IMR-90 (cell line): ENCODE measurements around the gene CLMP. TPM values are rescaled to one million over a fixed set of nuclear protein-coding genes. Genes with fewer than 3 reads are reported as not detected.

Source experiments
- ATAC-seq: fragments of 200-7000 bp; cut with Tn5 transposase; 2 replicates; pipeline ENCODE4 v1.9.1; 2020; ENCODE audit warnings: low read depth, mild to moderate bottlenecking, moderate library complexity
- BruUV-seq: library from RNA; stranded (reverse); fragments of 400-500 nt; replicated peaks from 2 replicates; lab custom pipeline; 2021; lab: Mats Ljungman, UMichigan
- CTCF ChIA-PET: fragments of 300-600 bp; formaldehyde crosslinking; extraction: SDS; loops from one replicate; lab custom pipeline; 2021; ENCODE audit warnings: antibody characterized with exemption; lab: Yijun Ruan, JAX
- POLR2A ChIA-PET: fragments of 300-600 bp; sonication (Branson Sonifier 250); formaldehyde crosslinking; loops from one replicate; lab custom pipeline; 2022; ENCODE audit warnings: antibody characterized with exemption; ENCODE audit not compliant: unreplicated experiment; lab: Charles Lee
- DNase-seq: peaks from one replicate; pipeline ENCODE4 v3.0.0; 2013
- H2AFZ ChIP-seq: replicated peaks from 2 replicates; pipeline ENCODE3; 2013; ENCODE audit warnings: low read length, mild to moderate bottlenecking; ENCODE audit not compliant: poor library complexity
- H2AK5ac ChIP-seq: 2 replicates; pipeline ENCODE4 v1.6.1; 2013; ENCODE audit warnings: low read depth, low read length, inconsistent platforms
- H2AK9ac ChIP-seq: replicated peaks from 2 replicates; pipeline ENCODE3; 2013; ENCODE audit warnings: mild to moderate bottlenecking, low read depth, low read length, moderate library complexity; ENCODE audit not compliant: poor library complexity
- H2BK120ac ChIP-seq: 2 replicates; pipeline ENCODE4 v1.6.1; 2013; ENCODE audit warnings: low read depth, low read length, inconsistent platforms
- H2BK15ac ChIP-seq: 3 replicates; pipeline ENCODE4 v1.6.1; 2013; ENCODE audit warnings: low read depth, low read length, inconsistent platforms
- H2BK20ac ChIP-seq: 2 replicates; pipeline ENCODE4 v1.6.1; 2013; ENCODE audit warnings: low read depth, mild to moderate bottlenecking, inconsistent platforms, low read length, moderate library complexity
- H2BK5ac ChIP-seq: 2 replicates; pipeline ENCODE4 v1.6.1; 2013; ENCODE audit warnings: mild to moderate bottlenecking, low read depth, low read length, inconsistent platforms; ENCODE audit not compliant: poor library complexity, severe bottlenecking
- H3K14ac ChIP-seq: replicated peaks from 2 replicates; pipeline ENCODE4 v1.6.1; 2013; ENCODE audit warnings: low read depth, low read length, inconsistent platforms
- H3K18ac ChIP-seq: 2 replicates; pipeline ENCODE4 v1.6.1; 2013; ENCODE audit warnings: low read depth, low read length, control low read depth
- H3K23ac ChIP-seq: 2 replicates; pipeline ENCODE4 v1.6.1; 2013; ENCODE audit warnings: low read depth, low read length, inconsistent platforms
- H3K27ac ChIP-seq: 2 replicates; pipeline ENCODE4 v1.5.1; 2013; ENCODE audit warnings: mild to moderate bottlenecking, control low read depth, low read length; ENCODE audit not compliant: insufficient read depth
- H3K27me3 ChIP-seq: 2 replicates; pipeline ENCODE4 v1.6.1; 2013; ENCODE audit warnings: low read length; ENCODE audit not compliant: control insufficient read depth, insufficient read depth
- H3K36me3 ChIP-seq: 2 replicates; pipeline ENCODE4 v1.6.1; 2013; ENCODE audit warnings: low read length, mixed read lengths; ENCODE audit not compliant: control insufficient read depth, insufficient read depth
- H3K4ac ChIP-seq: 2 replicates; pipeline ENCODE4 v1.6.1; 2013; ENCODE audit warnings: low read depth, low read length, inconsistent platforms
- H3K4me1 ChIP-seq: 2 replicates; pipeline ENCODE4 v1.6.1; 2013; ENCODE audit warnings: low read length, mixed read lengths; ENCODE audit not compliant: control insufficient read depth, insufficient read depth
- H3K4me2 ChIP-seq: 2 replicates; pipeline ENCODE4 v1.6.1; 2013; ENCODE audit warnings: low read depth, mild to moderate bottlenecking, control low read depth, low read length, moderate library complexity
- H3K4me3 ChIP-seq: 2 replicates; pipeline ENCODE4 v1.5.1; 2013; ENCODE audit warnings: low read depth, mild to moderate bottlenecking, control low read depth, low read length, moderate library complexity; ENCODE audit not compliant: insufficient read depth
- H3K56ac ChIP-seq: 2 replicates; pipeline ENCODE4 v1.6.1; 2013; ENCODE audit warnings: low read length, inconsistent platforms; ENCODE audit not compliant: insufficient read depth; ENCODE audit errors: extremely low read depth
- H3K79me1 ChIP-seq, 2 experiments: 2 replicates each; pipeline ENCODE4 v1.6.1; 2013; ENCODE audit warnings: low read length in 2 of 2, inconsistent platforms in 1 of 2, low read depth in 1 of 2
- H3K9ac ChIP-seq: 2 replicates; pipeline ENCODE4 v1.6.1; 2013; ENCODE audit warnings: low read depth, low read length, control low read depth
- H3K9me1 ChIP-seq: 2 replicates; pipeline ENCODE4 v1.6.1; 2013; ENCODE audit warnings: low read length, inconsistent platforms; ENCODE audit not compliant: insufficient read depth
- H3K9me3 ChIP-seq: 2 replicates; pipeline ENCODE4 v1.6.1; 2013; ENCODE audit warnings: low read length; ENCODE audit not compliant: control insufficient read depth, insufficient read depth
- H4K20me1 ChIP-seq: 2 replicates; pipeline ENCODE4 v1.6.1; 2013; ENCODE audit warnings: low read length, inconsistent platforms; ENCODE audit not compliant: insufficient read depth
- H4K5ac ChIP-seq: 2 replicates; pipeline ENCODE4 v1.6.1; 2013; ENCODE audit warnings: mild to moderate bottlenecking, low read depth, low read length, control low read depth
- H4K8ac ChIP-seq, 2 experiments: 2 replicates each; pipeline ENCODE4 v1.6.1; 2013; ENCODE audit warnings: low read depth in 2 of 2, low read length in 2 of 2, control low read depth in 1 of 2, inconsistent platforms in 1 of 2
- H4K91ac ChIP-seq: 2 replicates; pipeline ENCODE4 v1.6.1; 2013; ENCODE audit warnings: low read depth, low read length, inconsistent platforms; ENCODE audit not compliant: insufficient read depth
- BHLHE40 ChIP-seq: fragments of 150-350 bp; IDR thresholded peaks from 2 replicates; pipeline ENCODE4 v1.6.1; 2016; ENCODE audit warnings: mild to moderate bottlenecking, low read depth, low read length
- CEBPB ChIP-seq: IDR thresholded peaks from 2 replicates; pipeline ENCODE4 v1.6.1; 2012; ENCODE audit warnings: low read depth, low read length, improper control_type of control experiment
- CHD1 ChIP-seq: IDR thresholded peaks from 2 replicates; pipeline ENCODE4 v1.6.1; 2012; ENCODE audit warnings: low read depth, low read length, improper control_type of control experiment
- MAFK ChIP-seq: IDR thresholded peaks from 2 replicates; pipeline ENCODE4 v1.6.1; 2012; ENCODE audit warnings: low read depth, low read length, improper control_type of control experiment
- MAZ ChIP-seq: IDR thresholded peaks from 2 replicates; pipeline ENCODE4 v1.6.1; 2012; ENCODE audit warnings: low read depth, mild to moderate bottlenecking, low read length, improper control_type of control experiment, moderate library complexity, borderline replicate concordance
- MXI1 ChIP-seq: IDR thresholded peaks from 2 replicates; pipeline ENCODE4 v1.6.1; 2012; ENCODE audit warnings: low read depth, mild to moderate bottlenecking, low read length, moderate library complexity, borderline replicate concordance
- NFE2L2 ChIP-seq: fragments of 150-350 bp; IDR thresholded peaks from 2 replicates; pipeline ENCODE4 v1.6.1; 2016; ENCODE audit warnings: low read depth, mild to moderate bottlenecking, low read length
- RAD21 ChIP-seq: IDR thresholded peaks from 2 replicates; pipeline ENCODE4 v1.6.1; 2012; ENCODE audit warnings: low read length, improper control_type of control experiment
- RCOR1 ChIP-seq: IDR thresholded peaks from 2 replicates; pipeline ENCODE4 v1.6.1; 2012; ENCODE audit warnings: mild to moderate bottlenecking, low read length, improper control_type of control experiment; ENCODE audit not compliant: insufficient replicate concordance
- RFX5 ChIP-seq: IDR thresholded peaks from 2 replicates; pipeline ENCODE4 v1.8.0; 2012; ENCODE audit warnings: low read depth, mild to moderate bottlenecking, low read length, moderate library complexity
- SMC3 ChIP-seq: fragments of 150-350 bp; IDR thresholded peaks from 2 replicates; pipeline ENCODE4 v1.6.1; 2016; ENCODE audit warnings: low read depth, mild to moderate bottlenecking, antibody characterized with exemption, low read length, moderate library complexity
- USF2 ChIP-seq: fragments of 150-350 bp; IDR thresholded peaks from 2 replicates; pipeline ENCODE4 v1.6.1; 2017; ENCODE audit warnings: mild to moderate bottlenecking, antibody characterized with exemption, low read length, low read depth
- WGBS, 2 experiments: methylation state at CpG; one replicate each; pipeline versions ENCODE4 v1.1.5 to v1.1.7; 2013; ENCODE audit warnings: missing lambda C conversion rate in 2 of 2; ENCODE audit not compliant: insufficient read length in 1 of 2; ENCODE audit errors: extremely low coverage in 2 of 2; 5-methylcytosine and 5-hydroxymethylcytosine counted together
- dilution Hi-C: fragments of 300-500 bp; cut with HindIII; formaldehyde crosslinking; loops from one replicate; pipeline ENCODE4 v1.14.3; 2018; ENCODE audit warnings: low sequenced_read_pairs; ENCODE audit not compliant: unreplicated experiment
- in situ Hi-C: fragments of 300-500 bp; cut with MboI; formaldehyde crosslinking; loops from 3 replicates; pipeline ENCODE4 v1.14.3; 2019; ENCODE audit warnings: low sequenced_read_pairs, inconsistent platforms, mixed read lengths
- intact Hi-C: fragments of 100-400 bp; cut with micrococcal nuclease; formaldehyde crosslinking; loops from 2 replicates; pipeline ENCODE4 v1.10.0; 2022
- polyA plus RNA-seq, 3 experiments: library from polyadenylated mRNA; depleted of rRNA; stranded (reverse); fragments of >200 nt; gene quantifications; 2 replicates each; pipeline ENCODE4 v1.2.3, GENCODE V29; 2012; ENCODE audit warnings: low replicate concordance in 1 of 3
- total RNA-seq: library from RNA; depleted of rRNA; stranded (reverse); fragments of >200 nt; gene quantifications from 2 replicates; pipeline ENCODE4 v1.2.3, GENCODE V29; 2012
- TF ChIP-seq, protein P1 (sequence below): fragments of 150-350 bp; IDR thresholded peaks from 2 replicates; pipeline ENCODE4 v1.6.1; 2016; ENCODE audit warnings: low read depth, mild to moderate bottlenecking, low read length, moderate library complexity, borderline replicate concordance

The CLMP gene
- total and polyA plus RNA-seq, 2 of the 4 experiments (the other 2 are of a cell fraction) = 54.7 to 95.7 TPM

- Histone ChIP-seq H4K20me1 (no peaks in the 10 kb centered on the region), H3K18ac (no peak overlapping the region), H2AK9ac (no peak overlapping the region), H4K5ac (no peak overlapping the region), H3K14ac (no peak overlapping the region), H3K79me1 (peaks cover 41 to 55% of the 10 kb centered on the region in 2 experiments), H3K4me2 (no peak overlapping the region), H3K27ac (no peak overlapping the region), H2BK20ac (no peak overlapping the region), H3K4me3 (no peak overlapping the region), H2AFZ (no peak overlapping the region), H3K9me1 (peaks cover 5% of the 10 kb centered on the region; the same call in 1 of the 2 replicates), H2BK5ac (no peak overlapping the region), H3K9me3 (peaks cover 6% of the 10 kb centered on the region), H3K9ac (no peak overlapping the region), H3K4ac (no peak overlapping the region), H2AK5ac (no peak overlapping the region), H3K4me1 (peaks cover 2% of the 10 kb centered on the region), H3K23ac (no peak overlapping the region), H3K56ac (no peak overlapping the region), H2BK15ac (no peak overlapping the region), H3K36me3 (peaks cover 20% of the 10 kb centered on the region), H2BK120ac (no peak overlapping the region), H3K27me3 (no peaks in the 10 kb centered on the region), H4K91ac (no peak overlapping the region), H4K8ac (no peak overlapping the region)
- POLR2A ChIA-PET = no interaction called here
- ATAC-seq = no peak
- dilution Hi-C loops (loop anchor here (25.0 kb wide), 1 partner anchor 146 kb away; no protein-coding TSS in a partner anchor), intact Hi-C loops (no loop called here), in situ Hi-C loops (no loop called here)
- BruUV-seq = no TSS peak
- CTCF ChIA-PET = interaction anchor here (0.9 kb wide), 1 partner anchor 131 kb away, joined by 3 read pairs; no protein-coding TSS in a partner anchor
- WGBS, 2 experiments = 83% methylated on average over 1 of the region's 2 CpGs; no CpG with 5 or more reads in 1 of the 2 experiments
- DNase-seq = no peak
- TF ChIP-seq CEBPB (no peak), NFE2L2 (no peak), SMC3 (no peak), RFX5 (no peak), CHD1 (no peak), MXI1 (no peak), USF2 (no peak), RCOR1 (no peak), MAZ (no peak), RAD21 (no peak), BHLHE40 (no peak), MAFK (no peak)
- TF ChIP-seq, protein P1, sequence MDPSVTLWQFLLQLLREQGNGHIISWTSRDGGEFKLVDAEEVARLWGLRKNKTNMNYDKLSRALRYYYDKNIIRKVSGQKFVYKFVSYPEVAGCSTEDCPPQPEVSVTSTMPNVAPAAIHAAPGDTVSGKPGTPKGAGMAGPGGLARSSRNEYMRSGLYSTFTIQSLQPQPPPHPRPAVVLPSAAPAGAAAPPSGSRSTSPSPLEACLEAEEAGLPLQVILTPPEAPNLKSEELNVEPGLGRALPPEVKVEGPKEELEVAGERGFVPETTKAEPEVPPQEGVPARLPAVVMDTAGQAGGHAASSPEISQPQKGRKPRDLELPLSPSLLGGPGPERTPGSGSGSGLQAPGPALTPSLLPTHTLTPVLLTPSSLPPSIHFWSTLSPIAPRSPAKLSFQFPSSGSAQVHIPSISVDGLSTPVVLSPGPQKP = no peak
Measured at GRCh38 chr11:123116486-123116885, 78.6 kb downstream of the CLMP start.
